Fibroblast of skin of abdomen (primary cell): ENCODE measurements around the gene RAB40C.

Experiments
- DNase-seq: peaks from one replicate; pipeline ENCODE4 v3.0.0-alpha.2; 2013

RAB40C gene

DNA sequence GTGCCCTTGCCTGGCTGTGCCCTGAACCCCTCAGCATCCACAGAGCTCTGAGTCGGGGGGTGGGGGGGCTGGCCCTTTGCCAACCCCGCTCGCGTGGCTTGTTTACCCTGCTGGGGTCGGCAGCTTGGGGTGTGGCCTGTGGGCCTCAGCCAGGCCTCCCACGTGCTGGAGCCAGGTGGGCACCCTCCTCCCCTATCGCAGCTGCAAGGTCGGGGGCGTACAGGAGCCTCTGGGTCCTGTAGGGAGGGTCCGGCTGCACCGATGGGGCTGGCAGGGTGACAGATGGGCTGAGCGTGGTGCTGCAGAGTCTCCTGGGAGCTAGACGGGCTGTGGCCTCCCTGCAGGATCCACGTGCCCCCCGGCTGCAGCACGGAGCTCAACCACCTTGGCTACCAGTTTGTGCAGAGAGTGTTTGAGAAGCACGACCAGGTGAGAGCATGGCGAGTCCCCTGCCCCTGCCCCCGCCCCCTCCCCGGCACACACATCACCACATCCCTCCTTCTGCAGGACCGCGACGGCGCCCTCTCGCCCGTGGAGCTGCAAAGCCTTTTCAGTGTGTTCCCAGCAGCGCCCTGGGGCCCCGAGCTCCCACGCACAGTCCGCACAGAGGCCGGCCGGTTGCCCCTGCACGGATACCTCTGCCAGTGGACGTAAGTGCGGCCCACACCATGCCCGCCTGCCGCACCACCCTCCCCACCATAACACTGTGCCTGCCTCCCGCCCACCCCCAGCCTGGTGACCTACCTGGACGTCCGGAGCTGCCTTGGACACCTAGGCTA is 81.7 kb downstream of the RAB40C start:
- no peak for DNase-seq

DNA sequence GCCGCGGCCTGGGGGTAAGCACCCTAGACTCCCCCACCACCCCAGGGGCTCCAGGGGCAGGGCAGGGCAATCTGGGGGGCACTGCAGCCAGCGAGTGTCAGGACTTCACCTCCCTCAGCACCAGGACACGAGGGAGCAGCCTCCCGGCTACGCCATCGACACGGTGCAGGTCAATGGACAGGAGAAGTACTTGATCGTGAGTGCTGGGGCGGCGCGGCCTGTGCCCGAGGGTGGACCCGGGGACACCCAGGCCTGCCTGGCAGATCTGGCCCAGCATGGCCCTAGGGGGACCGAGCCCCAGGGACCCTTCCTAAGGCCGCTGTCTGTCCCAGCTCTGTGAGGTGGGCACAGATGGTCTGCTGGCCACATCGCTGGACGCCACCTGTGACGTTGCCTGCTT is 82.5 kb downstream of the RAB40C start:
- no peak for DNase-seq

GRCh38 chr16:672851-673250 is 83.0 kb downstream of the RAB40C start:
- DNase-seq, result no peak

- no peak for DNase-seq
Observed at GRCh38 chr16:673399-673991, 83.6 kb downstream of the RAB40C start.

GRCh38 chr16:674214-674881 is 84.5 kb downstream of the RAB40C start:
- no peak for DNase-seq

DNA sequence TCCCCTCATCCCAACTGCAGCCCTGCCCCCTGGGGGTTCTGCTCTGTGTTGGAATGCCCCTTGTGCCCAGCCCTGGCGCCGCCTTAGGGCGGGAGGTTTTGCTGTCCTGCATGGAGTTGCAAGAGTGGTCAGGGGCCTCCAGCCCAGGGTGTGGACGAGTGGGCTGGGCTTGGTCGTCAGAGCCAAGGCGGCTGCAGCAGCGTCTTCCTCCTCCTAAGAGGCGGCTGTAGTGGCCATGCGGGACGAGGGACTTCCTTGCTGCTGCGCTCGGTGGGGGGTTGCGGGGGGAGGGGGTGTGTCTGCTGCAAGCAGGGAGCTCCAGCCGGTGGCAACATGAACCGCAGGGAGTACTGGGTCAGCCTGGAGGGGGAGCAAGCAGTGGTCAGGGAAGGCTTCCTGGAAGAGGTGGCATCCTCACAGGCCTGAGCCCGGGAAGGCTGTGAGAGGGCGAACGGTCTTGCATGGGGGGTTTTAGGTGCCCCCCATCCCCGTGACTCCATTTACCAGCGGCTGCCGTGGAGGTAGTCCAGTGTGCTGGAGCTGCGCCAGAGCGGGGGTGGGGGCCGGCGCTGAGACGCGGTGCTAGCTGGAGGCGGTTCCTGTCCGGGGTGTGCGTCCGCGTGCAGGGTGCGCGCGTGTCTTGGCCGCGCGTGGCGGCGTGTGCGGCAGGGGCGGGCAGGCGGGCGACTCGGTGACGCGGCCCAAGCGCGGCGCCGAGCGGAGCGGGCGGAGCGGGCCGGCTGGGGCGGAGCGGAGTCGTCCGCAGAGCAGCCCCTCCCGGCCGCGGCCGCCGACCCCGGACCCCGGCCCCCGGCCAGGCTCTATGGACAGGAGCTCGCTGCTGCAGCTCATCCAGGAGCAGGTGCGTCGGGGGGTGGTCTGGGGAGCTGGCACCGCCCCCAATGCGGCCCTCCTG is 85.4 kb downstream of the RAB40C start, which contains the start of gene RHBDL1:
Gene RHBDL1, plus strand, starts transcription at position 704 of the 916 bp plus-strand sequence. Its CDS starts 120 bp downstream, at position 824.
- peak; percentile 34 for DNase-seq

DNA sequence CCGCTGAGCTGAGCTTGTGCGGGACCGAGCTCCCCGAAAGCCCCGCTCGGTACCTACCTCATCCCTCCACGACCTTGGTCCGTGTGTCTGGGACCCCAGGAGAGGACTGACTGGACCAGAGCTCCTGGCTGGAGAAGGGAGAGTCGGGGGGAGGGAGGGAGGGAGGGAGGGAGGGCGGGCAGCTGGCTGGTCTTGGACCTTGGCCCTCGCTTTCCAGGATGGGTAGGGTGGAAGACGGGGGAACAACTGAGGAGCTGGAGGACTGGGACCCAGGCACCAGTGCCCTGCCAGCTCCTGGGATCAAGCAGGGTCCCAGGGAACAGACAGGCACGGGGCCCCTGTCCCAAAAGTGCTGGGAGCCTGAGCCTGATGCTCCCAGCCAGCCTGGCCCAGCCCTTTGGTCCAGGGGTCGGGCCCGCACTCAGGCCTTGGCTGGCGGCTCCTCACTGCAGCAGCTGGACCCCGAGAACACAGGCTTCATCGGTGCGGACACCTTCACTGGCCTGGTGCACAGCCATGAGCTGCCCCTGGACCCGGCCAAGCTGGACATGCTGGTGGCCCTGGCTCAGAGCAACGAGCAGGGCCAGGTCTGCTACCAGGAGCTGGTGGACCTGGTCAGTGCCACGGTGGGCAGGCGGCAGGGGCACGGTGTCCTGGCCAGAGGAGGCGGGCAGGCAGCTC is 86.2 kb downstream of the RAB40C start:
- DNase-seq, result no peak

DNA sequence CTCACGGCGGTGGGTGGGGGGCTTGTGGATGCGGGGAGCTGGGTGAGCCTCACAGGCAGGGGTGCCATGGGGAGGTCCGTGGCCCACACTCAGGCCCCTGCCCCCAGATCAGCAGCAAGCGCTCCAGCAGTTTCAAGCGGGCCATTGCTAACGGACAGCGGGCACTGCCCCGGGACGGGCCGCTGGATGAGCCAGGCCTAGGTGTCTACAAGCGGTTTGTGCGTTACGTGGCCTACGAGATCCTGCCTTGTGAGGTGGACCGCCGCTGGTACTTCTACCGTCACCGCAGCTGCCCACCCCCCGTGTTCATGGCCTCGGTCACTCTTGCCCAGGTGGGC is 86.7 kb downstream of the RAB40C start:
- no peak for DNase-seq

DNA sequence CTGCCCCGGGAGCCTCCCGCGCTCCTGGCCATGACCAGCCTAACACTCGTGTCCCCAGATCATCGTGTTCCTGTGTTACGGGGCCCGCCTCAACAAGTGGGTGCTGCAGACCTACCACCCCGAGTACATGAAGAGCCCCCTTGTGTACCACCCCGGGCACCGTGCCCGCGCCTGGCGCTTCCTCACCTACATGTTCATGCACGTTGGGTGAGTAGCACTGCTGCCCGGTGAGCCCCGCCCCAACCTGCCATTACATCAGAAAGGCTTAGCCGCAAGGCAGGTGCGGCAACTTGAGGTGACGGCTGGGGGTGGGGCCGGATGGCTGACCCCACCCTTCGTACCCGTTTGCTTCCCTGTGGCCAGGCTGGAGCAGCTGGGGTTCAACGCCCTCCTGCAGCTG is 87.0 kb downstream of the RAB40C start:
- DNase-seq, result no peak

- no peak for DNase-seq
Observed at GRCh38 chr16:677316-678190, 87.7 kb downstream of the RAB40C start.

DNA sequence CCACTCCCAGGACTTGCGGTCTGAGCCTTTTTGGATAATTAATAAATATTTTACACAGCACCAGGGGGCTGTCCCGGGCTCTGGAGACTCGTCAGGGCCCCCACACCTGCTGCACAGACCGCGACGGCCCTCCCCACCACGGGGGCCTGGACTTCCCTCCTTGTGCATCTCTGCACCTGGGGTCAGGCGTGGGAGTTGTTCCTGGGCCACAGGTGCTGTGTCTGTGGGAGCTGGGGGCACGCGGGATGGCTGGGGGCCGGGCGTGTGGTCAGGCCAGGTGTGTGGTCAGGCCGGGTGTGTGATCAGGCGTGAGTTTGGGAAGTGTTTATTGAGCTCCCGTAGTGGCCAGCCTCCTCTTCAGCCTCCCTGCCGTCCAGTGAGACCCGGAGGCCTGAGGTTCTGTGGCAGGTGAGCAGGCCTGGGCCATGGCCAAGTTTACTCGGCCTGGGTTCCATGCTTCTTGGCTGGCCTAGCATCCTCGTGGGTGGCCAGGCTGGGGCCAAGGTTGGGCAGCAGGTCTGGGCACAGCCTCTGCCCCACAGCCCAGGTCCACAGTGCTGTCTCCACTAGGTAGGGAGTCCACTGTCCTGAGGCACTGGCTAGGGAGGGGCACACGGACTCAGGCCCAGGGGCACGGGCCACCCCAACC is 88.5 kb downstream of the RAB40C start:
- DNase-seq, result no peak
